Kasumi-1 (cell line): ENCODE measurements around the gene ATOX1.
"Not testable (repeated sequence)": the region's sequence is repeated elsewhere in the genome, so short reads cannot be mapped to it uniquely, and the experiment has no call there.

Source experiments
- DNase-seq, 2 experiments: peaks; one replicate each; lab custom pipeline; 2025; lab: John Stamatoyannopoulos, UW

The ATOX1 gene

GRCh38 chr5:151733358-151734063, 24.9 kb downstream of the ATOX1 start:
- DNase-seq: no peak

- no peak for DNase-seq
Measured at GRCh38 chr5:151730381-151730780, 28.1 kb downstream of the ATOX1 start.

DNA sequence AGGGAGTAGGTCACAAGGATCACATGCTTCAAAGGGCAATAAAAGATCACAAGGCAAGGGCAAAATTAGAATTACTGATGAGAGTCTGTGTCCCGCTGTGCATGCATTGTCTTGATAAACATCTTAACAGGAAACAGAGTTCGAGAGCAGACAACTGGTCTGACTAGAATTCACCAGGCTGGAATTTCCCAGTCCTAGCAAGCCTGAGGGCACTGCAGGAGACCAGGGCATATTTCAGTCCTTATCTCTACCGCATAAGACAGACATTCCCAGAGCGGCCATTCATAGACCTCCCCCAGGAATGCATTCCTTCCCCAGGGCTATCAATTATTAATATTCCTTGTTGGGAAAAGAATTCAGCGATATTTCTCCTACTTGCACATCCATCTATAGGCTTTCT, 28.8 kb downstream of the ATOX1 start:
- not testable (repeated sequence) for DNase-seq

- DNase-seq: no peak
Measured at GRCh38 chr5:151724360-151724759, 34.1 kb downstream of the ATOX1 start.

GRCh38 chr5:151722546-151722945, 35.9 kb downstream of the ATOX1 start:
- peak in 1 of 2 experiments; percentile 19 for DNase-seq

DNA sequence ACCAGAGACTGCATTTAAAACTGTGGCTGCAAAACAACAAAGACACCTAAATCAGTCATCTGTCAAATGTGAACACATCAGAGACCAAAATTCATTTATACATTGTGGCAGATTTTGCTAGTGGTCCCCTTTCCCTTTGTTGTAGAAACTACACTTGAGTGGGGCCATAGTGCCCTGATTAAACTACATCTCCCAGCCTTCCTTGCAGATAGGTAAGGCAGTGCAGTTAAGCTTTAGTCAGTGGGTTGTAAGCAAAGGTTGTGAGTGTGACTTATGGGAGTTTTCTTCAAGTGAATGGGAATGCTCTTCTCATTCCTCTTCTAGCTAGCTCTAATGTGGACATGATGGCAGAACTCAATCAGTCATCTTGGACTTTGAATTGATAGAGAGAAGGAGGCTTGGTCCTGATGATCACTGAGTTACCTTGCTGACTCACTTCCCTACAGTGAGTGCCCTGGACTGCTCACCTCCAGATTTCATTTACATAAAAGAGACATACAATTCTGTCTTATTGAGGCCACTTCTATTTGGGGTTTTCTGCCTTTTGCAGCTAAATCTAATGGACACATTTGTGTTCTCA, 36.5 kb downstream of the ATOX1 start:
- no peak for DNase-seq

GRCh38 chr5:151721087-151721646, 37.3 kb downstream of the ATOX1 start:
- no peak for DNase-seq

DNA sequence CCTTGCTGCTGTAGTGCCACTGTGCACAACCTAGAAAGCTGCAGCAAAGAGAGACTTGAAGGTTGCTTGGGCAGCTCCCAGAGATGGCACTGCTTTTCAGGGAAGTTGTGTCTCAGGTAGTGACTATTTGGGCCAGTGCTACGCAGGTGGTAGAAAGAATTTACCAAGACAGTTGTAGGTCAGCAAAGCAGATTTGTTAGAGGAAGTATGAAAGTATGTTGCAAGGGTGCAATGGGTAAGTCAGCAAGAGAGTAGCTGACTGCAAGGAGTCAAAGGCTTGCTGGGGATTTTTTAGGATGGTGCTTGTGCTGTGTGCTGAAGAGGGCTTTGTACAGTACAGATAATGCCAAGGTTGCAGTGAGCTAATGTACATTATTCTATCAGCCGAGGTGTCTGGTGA, 38.2 kb downstream of the ATOX1 start:
- peak; percentile 6 to 10 for DNase-seq

- DNase-seq: peak; percentile 40 to 50
Measured at GRCh38 chr5:151719228-151720000, 39.0 kb downstream of the ATOX1 start.

DNA sequence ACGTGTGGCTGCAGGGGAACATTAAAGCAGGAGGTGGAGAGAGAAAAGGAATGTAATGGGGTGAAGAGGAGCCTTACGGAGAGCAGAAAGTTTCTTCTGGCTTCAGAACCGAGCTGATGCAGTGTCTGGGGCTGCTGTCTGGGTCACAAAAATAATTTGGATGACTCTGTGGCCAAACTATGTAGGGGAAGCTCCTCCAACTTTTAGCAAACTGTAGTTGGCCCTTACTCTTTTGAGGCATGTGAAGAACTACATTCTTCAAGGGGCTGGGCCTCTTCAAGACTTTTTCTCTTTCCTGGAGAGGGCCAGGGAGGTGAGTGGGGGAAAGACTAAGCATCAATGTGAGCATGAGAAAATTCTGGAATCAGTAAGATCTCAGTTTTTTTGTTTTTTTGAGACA, 39.8 kb downstream of the ATOX1 start:
- no peak for DNase-seq

GRCh38 chr5:151718153-151718552, 40.3 kb downstream of the ATOX1 start:
- DNase-seq: no peak

DNA sequence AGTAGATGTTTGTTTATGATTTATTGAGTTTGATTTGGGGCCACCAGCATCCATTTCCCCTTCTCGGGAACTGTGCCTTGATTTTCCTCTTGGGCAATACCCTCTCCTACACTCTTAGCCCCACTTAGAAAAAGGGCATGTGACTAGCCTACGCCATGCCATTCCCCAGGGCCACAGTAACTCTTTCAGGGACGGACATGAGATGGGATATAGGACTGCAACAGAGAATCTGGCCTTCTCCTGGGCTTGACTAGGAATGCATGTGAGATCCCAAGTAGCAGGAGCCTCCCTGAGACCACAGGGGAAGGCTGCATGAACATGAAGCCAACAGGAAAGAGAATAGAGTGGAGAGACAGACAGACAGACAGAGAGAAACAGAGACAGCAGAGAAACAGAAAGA, 41.0 kb downstream of the ATOX1 start:
- no peak for DNase-seq

- no peak for DNase-seq
Measured at GRCh38 chr5:151709109-151709735, 49.2 kb downstream of the ATOX1 start.

GRCh38 chr5:151708126-151708525, 50.3 kb downstream of the ATOX1 start:
- DNase-seq: no peak

DNA sequence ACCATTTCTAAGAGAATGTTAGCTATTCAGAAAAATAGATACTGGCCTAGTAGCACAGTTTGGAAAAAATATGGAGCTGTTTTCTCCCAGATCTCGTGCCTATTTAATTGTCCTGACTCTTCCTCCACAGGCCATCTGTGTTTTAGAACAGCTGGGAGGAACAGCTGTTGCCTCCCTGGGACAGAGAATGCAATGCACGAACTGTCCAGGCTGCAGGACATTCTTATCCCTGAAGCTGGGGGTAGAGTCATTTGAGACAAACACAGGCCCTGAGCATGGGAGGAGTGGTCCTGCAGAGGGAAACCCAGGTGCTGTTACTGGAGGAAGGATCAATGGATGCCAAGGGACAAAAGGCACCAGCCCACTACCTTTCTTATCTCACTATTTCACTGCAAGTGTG, 50.9 kb downstream of the ATOX1 start:
- DNase-seq: no peak

- no peak for DNase-seq
Measured at GRCh38 chr5:151706906-151707305, 51.5 kb downstream of the ATOX1 start.

DNA sequence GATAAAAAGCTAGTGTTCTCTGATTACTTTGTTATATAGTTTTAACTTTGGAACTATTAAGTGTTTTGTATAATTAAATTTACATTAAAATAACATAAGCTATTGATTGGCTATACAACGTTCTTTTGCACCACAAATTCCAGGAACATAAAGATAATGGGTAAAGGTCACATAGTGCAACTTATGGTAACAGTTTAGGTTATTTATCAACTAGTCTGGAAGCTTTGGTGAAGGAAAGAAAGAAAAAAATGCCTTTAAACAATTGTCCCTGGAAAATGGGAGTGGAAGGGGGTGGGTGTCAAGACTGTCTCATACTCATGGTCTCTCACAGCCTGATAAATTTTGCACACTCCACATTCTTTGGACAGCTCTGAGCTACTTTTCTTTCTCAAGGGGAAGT, 54.7 kb downstream of the ATOX1 start:
- DNase-seq: no peak

DNA sequence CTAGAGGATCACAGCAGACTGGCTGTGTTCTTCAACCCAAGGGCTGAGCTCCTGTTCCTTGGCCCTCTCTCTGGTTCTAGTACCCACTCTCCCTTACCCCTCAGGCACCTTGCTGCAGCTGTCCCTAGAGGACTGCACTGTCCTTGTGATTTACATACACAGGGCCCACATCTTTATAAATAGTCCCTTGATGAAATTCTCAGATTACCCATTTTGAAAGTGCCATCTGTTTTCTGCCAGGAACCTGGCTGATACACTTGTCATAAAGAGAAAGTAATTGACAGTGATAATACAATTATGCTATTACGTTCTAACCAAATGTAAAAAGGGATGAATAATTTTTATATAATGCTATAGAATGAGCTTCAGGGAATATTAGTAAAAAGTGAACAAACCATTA, 55.2 kb downstream of the ATOX1 start:
- DNase-seq: no peak

- DNase-seq: no peak
Measured at GRCh38 chr5:151700820-151701219, 57.6 kb downstream of the ATOX1 start.

DNA sequence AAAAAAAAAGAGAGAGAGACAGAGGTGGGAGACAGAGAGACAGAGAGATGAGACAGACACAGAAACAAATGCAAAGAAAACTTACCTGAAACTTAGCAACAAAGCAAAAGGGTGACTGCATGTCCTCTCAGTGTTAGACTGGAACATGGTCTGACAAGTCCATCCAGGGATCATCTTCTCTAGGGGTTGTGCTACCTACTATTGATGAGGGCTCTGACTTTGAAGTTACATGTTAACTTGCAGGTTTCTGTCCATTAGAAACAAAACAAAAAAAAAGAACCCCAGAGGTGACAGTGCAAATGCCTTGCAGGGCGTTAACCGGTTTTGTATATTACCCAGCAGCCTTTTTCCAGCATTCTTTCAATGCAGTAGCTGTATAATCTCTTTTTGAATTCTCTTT, 58.1 kb downstream of the ATOX1 start:
- no peak for DNase-seq

DNA sequence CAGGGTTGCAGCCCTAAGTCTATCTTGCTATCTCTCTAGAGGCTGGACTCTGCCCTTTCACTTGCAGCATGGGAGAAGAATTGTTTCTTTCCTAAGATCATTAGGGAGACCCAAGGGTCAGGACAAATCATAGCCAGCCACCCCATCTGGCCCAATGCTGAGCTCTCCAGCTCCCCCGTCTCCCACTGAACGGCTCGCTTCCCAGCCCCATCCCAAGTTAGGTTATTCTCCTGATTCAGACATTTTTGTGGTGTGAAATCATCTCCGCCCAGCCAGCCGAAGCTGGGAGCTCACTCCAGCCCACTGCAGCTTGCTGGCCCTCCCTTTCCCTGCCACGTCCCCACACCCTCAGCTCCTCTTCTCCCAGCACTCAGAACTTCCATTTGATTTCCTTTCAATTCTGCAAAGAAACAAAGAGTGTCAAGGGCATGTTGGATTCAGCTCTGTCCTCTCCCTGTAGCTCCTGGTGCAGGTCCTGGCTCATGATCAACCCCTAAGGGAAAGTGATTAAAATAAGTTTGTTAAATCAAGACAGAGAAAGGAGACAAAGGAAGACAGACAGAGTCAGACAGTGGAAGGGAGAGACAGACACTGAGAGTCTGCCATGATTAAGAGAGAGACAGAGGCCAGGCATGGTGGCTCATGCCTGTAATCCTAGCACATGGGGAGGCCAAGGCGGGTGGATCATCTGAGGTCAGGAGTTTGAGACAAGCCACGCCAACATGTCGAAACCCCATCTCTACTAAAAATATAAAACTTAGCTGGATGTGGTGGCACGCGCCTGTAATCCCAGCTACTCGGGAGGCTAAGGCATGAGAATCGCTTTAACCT, 59.1 kb downstream of the ATOX1 start:
- DNase-seq: no peak

- not testable (repeated sequence) for DNase-seq
Measured at GRCh38 chr5:151698081-151698480, 60.4 kb downstream of the ATOX1 start.
